ENCODE data around the gene CLN3.
"Not testable (repeated sequence)": the region's sequence is repeated elsewhere in the genome, so short reads cannot be mapped to it uniquely, and the experiment has no call there.

The CLN3 gene

DNA sequence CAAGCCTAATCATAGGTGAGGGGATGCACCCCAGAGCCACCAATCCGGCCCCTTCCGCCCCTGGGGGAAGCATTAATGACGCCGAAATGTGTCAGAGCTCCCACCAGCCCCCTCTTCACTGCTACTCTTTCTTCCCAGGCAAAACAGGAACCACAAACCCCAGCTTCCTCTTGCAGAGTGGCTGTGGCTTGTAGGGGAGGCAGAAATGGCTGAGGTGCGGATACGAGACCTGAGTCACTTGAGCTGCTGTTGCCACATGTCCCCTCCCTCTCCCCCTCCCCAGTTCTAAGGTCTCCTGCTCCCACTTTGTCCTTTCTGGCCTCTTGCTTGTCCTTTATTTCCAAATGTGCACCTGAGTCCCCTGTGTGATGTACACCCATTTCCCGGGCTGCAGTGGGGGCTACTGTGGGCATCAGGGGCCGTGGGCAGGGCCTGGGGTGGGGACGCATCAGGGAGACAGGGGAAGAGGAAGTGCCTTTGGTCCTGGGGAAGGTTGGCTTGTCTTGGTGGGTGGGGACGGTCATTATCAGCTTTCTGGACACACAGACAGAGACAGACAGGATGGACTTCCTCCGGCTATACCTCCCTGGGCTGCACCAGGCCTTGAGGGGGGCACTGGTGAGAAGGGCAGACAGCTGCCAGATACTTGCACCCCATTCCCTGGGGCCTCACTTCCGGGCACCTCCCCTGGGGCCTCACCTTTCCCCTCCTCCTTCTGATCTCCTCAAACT lies 2.4 kb upstream of the CLN3 start, which contains the start of gene APOBR:
TSS of gene APOBR (plus strand) at position 523 of the 731 bp plus-strand sequence. CDS start at position 562, 39 bp downstream.
- DNase-seq: peak in 19 of 56 donors; percentile 2 to 55 (median 14)

DNA sequence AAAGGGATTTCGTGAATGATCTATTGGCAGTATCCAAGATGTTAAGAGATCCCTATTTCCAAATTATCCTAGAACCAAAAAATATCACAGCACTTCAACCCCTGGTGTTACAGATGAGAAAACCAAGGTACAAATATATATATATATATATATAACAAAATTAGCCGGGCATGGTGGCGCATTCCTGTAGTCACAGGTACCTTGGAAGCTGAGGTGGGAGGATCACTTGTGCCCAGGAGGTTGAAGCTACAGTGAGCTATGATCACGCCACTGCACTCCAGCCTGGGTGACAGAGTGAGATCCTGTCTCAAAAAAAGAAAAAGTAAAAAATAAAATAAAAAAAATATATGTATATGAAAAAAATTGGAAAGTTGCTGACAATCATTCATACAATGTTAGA lies 637 bp upstream of the CLN3 start:
- no peak for DNase-seq

GRCh38 chr16:28491230-28491969 lies 474 bp downstream of the CLN3 start:
- DNase-seq: peak in 19 of 56 donors; percentile 16 to 76 (median 37)

DNA sequence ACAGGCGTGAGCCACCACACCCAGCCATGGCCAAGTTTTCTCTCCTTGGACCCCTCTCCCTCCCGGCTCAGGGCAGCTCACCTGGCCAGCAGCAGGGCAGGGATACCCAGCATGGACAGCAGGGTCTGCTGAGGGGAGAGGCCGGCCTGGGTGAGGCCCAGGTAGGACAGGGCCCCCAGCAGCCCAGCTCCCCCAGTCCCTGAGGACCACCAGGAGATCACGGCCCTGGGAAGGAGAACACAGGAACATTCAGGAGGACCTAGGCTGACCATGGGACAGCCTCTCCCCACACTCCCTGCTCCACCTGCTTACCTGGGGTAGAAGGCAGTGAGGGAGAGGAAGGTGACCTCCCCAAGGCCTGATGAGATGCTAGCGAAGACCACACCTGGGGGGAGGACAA lies 5.6 kb downstream of the CLN3 start:
- no peak for DNase-seq

GRCh38 chr16:28483361-28483760 lies 8.5 kb downstream of the CLN3 start:
- not testable (repeated sequence) for DNase-seq

DNA sequence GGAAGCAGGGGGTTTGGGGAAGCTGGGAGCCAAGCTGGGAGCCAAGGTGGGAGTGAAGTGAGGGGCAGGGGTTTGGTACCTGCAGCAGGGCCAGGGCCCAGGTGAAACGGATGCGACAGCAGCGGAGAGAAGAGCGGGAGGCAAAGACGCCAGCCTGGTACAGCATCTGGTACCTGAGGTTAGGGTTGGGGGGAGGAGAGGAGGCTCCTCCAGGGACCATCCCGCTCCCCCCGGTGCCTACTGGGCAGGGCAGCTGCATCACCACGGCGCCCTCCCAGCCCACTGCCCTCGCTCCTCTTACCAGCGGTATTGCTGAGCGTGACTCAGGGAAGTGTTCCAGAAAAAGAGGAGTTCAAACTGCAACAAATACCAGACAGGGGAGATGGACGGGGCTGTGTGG lies 9.8 kb downstream of the CLN3 start:
- DNase-seq: no peak

GRCh38 chr16:28478506-28479180 lies 13.2 kb downstream of the CLN3 start:
- DNase-seq: no peak

DNA sequence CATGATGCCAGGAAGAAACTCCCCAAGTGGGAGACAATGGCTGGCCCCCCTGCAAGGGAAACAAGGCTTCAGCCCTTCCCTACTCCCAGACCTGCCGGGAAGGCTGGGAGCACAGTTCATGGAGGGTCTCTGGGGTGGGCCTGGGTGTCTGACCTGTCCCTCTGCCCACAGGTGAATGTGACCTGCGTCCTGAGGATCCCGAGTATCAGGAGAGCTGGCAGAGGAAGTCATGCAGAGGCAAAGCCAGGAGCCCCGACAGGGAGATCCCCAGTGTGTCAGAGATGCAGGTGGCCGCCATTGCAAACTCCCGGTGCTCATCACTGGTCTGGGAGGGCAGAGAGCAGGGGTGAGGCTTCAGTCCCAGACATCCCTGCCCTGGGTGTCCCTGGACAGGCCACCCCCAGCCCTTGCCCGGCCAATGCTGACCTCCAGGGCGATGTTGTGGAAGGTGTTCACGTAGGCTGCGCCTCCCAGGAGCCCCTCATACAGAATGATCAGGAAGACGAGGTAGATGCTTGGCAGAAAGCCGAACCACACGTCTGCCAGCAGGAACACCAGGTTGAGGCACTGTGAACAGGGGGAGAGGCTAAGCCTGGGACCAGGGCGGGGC lies 14.5 kb downstream of the CLN3 start:
- DNase-seq: no peak

DNA sequence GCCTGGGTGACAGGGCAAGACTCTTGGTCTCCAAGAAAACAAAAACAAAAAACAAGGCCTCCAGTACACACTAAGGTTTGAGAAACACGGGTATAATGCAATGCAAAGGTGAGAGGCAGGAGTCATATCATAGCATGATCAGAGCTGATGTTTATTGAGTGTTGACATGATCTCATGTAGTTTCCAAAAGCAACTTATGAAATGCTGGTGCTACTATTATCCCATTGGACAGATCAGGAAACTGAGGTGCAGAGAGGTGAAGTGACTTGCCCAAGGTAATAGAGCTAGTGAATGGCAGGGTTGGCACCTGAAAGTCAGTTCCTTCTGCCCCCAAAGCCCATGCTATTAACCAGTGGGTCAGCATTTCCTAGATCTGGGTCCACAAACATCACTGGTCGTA lies 16.7 kb downstream of the CLN3 start:
- no peak for DNase-seq

GRCh38 chr16:28473714-28474265 lies 18.1 kb downstream of the CLN3 start:
- DNase-seq: no peak

- not testable (repeated sequence) for DNase-seq
Observed at GRCh38 chr16:28447081-28447480, 44.8 kb downstream of the CLN3 start.

GRCh38 chr16:28446388-28446787 lies 45.5 kb downstream of the CLN3 start:
- not testable (repeated sequence) for DNase-seq

GRCh38 chr16:28443943-28444342 lies 47.9 kb downstream of the CLN3 start:
- not testable (repeated sequence) for DNase-seq

- not testable (repeated sequence) for DNase-seq
Observed at GRCh38 chr16:28438899-28439298, 53.0 kb downstream of the CLN3 start.

GRCh38 chr16:28435340-28435739 lies 56.5 kb downstream of the CLN3 start:
- not testable (repeated sequence) for DNase-seq
